ENCODE measurements around the gene OS9. TPM values are rescaled to one million over a fixed set of nuclear protein-coding genes. Genes with fewer than 3 reads are reported as not detected.
"Not testable (repeated sequence)": the region's sequence is repeated elsewhere in the genome, so short reads cannot be mapped to it uniquely, and the experiment has no call there.

Gene OS9
- total RNA-seq, 1 donor from 2014 or later, result 233 TPM

DNA sequence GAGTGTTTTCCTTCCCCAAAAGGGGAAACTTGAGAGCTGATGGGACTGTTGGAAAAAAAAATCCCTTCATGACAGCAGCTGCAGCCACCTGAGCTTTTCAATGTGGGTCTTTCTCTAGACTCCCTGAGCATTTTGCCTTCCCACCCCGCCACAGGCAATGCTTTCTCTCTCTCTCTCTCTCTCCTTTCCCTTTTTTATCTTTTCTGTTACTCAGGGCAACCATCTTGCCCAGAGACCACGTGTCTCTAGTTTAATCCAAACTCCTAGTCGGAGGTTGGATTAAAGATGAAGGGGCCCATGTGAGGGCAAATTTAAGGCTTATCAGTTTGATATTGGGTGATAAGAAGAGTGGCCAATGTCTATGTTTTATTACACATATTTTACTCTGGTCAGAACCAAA, 35.0 kb upstream of the OS9 start:
- Histone ChIP-seq H3K4me1 (no peaks in the 10 kb centered on the region), H3K27ac (no peak overlapping the region), H3K4me3 (no peak overlapping the region), H3K27me3 (no peaks in the 10 kb centered on the region), H3K36me3 (no peaks in the 10 kb centered on the region), H3K9me3 (no peaks in the 10 kb centered on the region)
- DNase-seq (ENCODE audit: low spot score in 2 of 2), result no peak
- intact Hi-C loops (cut with DNase I), result no loop called here
- TF ChIP-seq, protein P1, sequence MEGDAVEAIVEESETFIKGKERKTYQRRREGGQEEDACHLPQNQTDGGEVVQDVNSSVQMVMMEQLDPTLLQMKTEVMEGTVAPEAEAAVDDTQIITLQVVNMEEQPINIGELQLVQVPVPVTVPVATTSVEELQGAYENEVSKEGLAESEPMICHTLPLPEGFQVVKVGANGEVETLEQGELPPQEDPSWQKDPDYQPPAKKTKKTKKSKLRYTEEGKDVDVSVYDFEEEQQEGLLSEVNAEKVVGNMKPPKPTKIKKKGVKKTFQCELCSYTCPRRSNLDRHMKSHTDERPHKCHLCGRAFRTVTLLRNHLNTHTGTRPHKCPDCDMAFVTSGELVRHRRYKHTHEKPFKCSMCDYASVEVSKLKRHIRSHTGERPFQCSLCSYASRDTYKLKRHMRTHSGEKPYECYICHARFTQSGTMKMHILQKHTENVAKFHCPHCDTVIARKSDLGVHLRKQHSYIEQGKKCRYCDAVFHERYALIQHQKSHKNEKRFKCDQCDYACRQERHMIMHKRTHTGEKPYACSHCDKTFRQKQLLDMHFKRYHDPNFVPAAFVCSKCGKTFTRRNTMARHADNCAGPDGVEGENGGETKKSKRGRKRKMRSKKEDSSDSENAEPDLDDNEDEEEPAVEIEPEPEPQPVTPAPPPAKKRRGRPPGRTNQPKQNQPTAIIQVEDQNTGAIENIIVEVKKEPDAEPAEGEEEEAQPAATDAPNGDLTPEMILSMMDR (IDR thresholded peaks at IDR 0.05), result no peak

DNA sequence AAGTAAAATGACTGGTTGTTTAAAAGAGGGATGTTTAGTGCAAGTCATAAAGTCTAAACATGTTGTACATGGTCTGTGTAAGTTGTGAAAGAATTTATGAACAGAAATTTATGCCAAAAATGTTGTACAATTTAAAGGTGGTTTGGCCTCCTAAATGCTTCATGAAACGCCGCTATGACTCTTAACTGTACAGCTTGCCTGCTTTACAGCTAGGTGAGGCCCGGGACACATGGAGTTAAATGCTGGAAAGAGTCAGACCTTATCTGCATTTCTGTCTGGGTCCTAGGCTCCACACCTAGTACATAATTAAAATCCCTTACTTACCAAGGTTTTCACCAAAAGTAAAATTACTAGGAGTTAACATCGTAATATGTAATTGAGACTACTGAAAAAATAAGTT, 32.6 kb upstream of the OS9 start:
- H3K4me3 ChIP-seq, result no peak overlapping the region
- no peaks in the 10 kb centered on the region for H3K9me3 ChIP-seq
- H3K36me3 ChIP-seq, result no peaks in the 10 kb centered on the region
- H3K27me3 ChIP-seq, result no peaks in the 10 kb centered on the region
- no peak overlapping the region for H3K27ac ChIP-seq
- intact Hi-C loops (cut with DNase I), result no loop called here
- no peak for DNase-seq (ENCODE audit: low spot score in 2 of 2)
- no peaks in the 10 kb centered on the region for H3K4me1 ChIP-seq
- TF ChIP-seq, protein P1 (IDR thresholded peaks at IDR 0.05), result no peak

DNA sequence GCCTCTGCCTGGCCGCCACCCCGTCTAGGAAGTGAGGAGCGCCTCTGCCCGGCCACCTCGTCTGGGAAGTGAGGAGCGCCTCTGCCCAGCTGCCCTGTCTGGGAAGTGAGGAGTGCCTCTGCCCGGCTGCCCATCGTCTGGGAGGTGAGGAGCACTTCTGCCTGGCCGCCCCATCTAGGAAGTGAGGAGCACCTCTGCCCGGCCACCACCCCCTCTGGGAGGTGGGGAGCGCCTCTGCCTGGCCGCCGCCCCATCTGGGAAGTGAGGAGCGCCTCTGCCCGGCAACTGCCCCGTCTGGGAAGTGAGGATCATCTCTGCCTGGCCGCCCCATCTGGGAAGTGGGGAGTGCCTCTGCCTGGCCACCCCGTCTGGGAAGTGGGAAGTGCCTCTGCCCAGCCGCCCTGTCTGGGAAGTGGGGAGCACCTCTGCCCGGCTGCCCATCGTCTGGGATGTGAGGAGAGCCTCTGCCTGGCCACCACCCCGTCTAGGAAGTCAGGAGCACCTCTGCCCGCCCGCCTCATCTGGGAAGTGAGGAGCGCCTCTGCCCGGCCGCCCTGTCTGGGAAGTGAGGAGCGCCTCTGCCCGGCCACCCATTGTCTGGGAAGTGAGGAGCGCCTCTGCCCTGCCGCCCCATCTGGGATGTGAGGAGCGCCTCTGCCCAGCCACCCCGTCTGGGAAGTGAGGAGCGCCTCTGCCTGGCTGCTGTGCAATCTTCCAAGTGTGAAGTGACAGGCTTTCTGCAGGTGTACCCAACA, 28.7 kb upstream of the OS9 start:
- DNase-seq (ENCODE audit: low spot score in 2 of 2), result not testable (repeated sequence)

DNA sequence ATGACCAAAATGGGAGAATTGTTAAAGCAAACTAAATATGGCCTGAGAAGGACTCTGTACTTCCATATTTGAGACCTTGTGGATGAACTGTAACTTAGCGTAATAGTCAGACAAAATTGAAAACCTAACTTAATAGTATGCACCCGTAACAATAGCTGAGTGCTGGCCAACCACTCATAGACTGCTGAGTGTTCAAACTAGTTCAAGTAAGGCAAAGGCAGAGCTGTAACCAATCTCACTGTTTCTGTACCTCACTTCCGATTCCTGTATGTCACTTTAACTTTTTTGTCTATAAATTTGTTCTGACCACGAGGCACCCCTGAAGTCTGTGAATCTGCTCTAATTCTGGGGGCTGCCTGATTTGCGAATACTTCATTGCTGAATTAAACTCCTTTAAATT, 27.0 kb upstream of the OS9 start:
- TF ChIP-seq, protein P1 (IDR thresholded peaks at IDR 0.05), result no peak
- DNase-seq (ENCODE audit: low spot score in 2 of 2), result no peak
- Histone ChIP-seq H3K9me3 (no peaks in the 10 kb centered on the region), H3K36me3 (no peaks in the 10 kb centered on the region), H3K27ac (no peak overlapping the region), H3K4me3 (no peak overlapping the region), H3K4me1 (no peaks in the 10 kb centered on the region), H3K27me3 (no peaks in the 10 kb centered on the region)
- intact Hi-C loops (cut with DNase I), result no loop called here

More for the DNA sequence above, 28.7 kb upstream of the OS9 start:
- H3K36me3 ChIP-seq; H3K4me1 ChIP-seq; intact Hi-C loops (cut with DNase I); H3K27me3 ChIP-seq; H3K27ac ChIP-seq; H3K9me3 ChIP-seq; H3K4me3 ChIP-seq: not testable (repeated sequence)

DNA sequence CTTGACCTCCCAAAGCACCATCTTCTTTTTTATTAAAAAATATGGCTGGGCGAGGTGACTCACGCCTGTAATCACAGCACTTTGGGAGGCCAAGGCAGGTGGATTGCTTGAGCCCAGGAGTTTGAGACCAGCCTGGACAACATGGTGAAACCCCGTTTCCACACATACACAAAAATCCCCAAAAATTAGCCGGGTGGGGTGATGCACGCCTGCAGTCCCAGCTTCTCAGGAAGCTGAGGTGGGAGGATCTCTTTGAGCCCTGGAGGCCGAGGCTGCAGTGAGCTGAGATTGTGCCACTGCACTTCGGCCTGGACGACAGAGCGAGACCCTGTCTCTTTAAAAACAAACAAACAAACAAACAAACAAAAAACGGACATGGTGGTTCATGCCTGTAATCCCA, 24.2 kb upstream of the OS9 start:
- H3K4me3 ChIP-seq; H3K36me3 ChIP-seq; intact Hi-C loops (cut with DNase I); H3K9me3 ChIP-seq; DNase-seq (ENCODE audit: low spot score in 2 of 2); H3K27ac ChIP-seq; H3K4me1 ChIP-seq; H3K27me3 ChIP-seq: not testable (repeated sequence)

DNA sequence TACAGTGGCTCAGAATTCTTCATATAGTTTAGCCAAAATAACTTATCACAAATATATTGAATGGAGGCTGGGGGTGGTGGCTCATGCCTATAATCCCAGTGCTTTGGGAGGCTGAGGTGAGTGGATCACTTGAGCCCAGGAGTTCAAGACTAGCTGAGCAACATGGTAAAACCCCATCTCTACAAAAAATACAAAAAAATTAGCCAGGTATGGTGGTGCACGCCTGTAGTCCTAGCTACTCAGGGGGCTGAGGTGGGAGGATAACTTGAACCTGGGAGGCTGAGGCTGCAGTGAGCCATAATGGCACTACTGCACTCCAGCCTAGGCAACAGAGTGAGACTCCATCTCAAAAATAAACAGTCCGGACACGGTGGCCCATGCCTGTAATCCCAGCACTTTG, 22.1 kb upstream of the OS9 start:
- intact Hi-C loops (cut with DNase I); H3K36me3 ChIP-seq; H3K27me3 ChIP-seq; H3K27ac ChIP-seq; H3K4me1 ChIP-seq; H3K9me3 ChIP-seq; H3K4me3 ChIP-seq; DNase-seq (ENCODE audit: low spot score in 2 of 2): not testable (repeated sequence)

DNA sequence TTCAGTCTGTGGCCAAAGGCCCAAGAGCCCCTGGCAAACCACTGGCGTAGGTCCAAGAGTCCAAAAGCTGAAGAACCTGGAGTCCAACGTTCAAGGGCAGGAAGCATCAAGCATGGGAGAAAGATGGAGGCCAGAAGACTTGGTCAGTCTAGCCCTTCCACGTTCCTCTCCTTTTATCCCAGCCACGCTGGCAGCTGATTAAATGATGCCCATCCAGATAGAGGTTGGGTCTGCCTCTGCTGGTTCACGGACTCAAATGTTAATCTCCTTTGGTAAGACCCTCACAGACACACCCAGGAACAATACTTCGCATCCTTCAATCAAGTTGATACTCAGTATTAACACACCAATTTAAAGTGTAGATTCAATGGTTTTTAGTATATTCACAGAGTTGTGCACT, 21.1 kb upstream of the OS9 start:
- Histone ChIP-seq H3K36me3 (no peaks in the 10 kb centered on the region), H3K27me3 (no peaks in the 10 kb centered on the region), H3K27ac (no peak overlapping the region), H3K9me3 (no peaks in the 10 kb centered on the region), H3K4me1 (no peaks in the 10 kb centered on the region), H3K4me3 (no peak overlapping the region)
- intact Hi-C loops (cut with DNase I), result no loop called here
- no peak for DNase-seq (ENCODE audit: low spot score in 2 of 2)
- TF ChIP-seq, protein P1 (IDR thresholded peaks at IDR 0.05), result no peak

Data from ascending aorta (tissue), 2 donors.